AG04449 (cell line): ENCODE results near the gene IL22RA2.
A peak's percentile ranks its signal among the peaks of the same experiment; 100 is the strongest.

ENCODE experiments used
- CTCF ChIA-PET: fragments of 350-600 bp; formaldehyde crosslinking; extraction: SDS; loops from one replicate; lab custom pipeline; 2021; ENCODE audit warnings: antibody characterized with exemption; lab: Yijun Ruan, JAX
- POLR2A ChIA-PET: fragments of 400-600, 350-600 bp; formaldehyde crosslinking; extraction: SDS; loops from one replicate; lab custom pipeline; 2020; ENCODE audit warnings: antibody characterized with exemption, inconsistent platforms; lab: Yijun Ruan, JAX
- DNase-seq: peaks from one replicate; pipeline ENCODE4 v3.0.0-alpha.2; 2010; ENCODE audit warnings: low read depth, low spot score
- H3K4me3 ChIP-seq: 2 replicates; pipeline ENCODE4 v1.5.1; 2011; ENCODE audit warnings: low read depth, mild to moderate bottlenecking, control low read depth, low read length
- CTCF ChIP-seq: IDR thresholded peaks from one replicate; pipeline ENCODE4 v1.5.1; 2011; ENCODE audit warnings: mild to moderate bottlenecking, moderate library complexity, low read length, control low read depth, inconsistent platforms; ENCODE audit not compliant: insufficient read depth; ENCODE audit errors: missing control alignments

IL22RA2 gene

GRCh38 chr6:137162692-137163306 is 10.6 kb downstream of the IL22RA2 start:
- ChIA-PET CTCF (no interaction called here), POLR2A (no interaction called here)
- no peak for TF ChIP-seq CTCF
- no peak for DNase-seq
- H3K4me3 ChIP-seq: no peak overlapping the region

GRCh38 chr6:137161949-137162348 is 11.5 kb downstream of the IL22RA2 start:
- no peak overlapping the region for H3K4me3 ChIP-seq
- TF ChIP-seq CTCF: no peak
- DNase-seq: no peak
- ChIA-PET POLR2A (no interaction called here), CTCF (interaction anchor here (0.9 kb wide), 1 partner anchor 190 kb away, joined by 3 read pairs; no protein-coding TSS in a partner anchor)

GRCh38 chr6:137160763-137161162 is 12.7 kb downstream of the IL22RA2 start:
- ChIA-PET POLR2A (no interaction called here), CTCF (no interaction called here)
- TF ChIP-seq CTCF: no peak
- peak; percentile 3 for DNase-seq
- H3K4me3 ChIP-seq: no peak overlapping the region

DNA sequence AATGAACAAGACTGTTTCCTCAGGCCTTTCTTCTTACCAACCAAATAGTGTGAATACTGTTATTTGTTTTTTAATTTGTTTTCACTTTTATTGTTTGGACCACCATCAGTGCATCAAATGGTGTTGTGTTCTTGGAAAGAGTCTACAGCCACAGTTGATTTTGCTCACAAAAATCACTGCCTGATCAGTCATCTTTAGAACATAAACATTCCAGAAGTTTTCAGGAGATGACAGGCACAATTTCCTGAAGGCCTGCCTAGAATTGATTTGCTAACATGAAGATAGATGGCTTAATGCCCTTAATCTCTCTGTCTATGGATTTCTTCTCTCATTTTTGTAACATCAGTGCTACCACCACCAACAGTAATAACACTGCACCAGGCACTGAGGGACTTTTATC is 13.5 kb downstream of the IL22RA2 start:
- POLR2A ChIA-PET: no interaction called here
- TF ChIP-seq CTCF: no peak
- DNase-seq: no peak
- CTCF ChIA-PET: no interaction called here
- no peak overlapping the region for H3K4me3 ChIP-seq

- H3K4me3 ChIP-seq: no peak overlapping the region
- CTCF ChIA-PET: no interaction called here
- TF ChIP-seq CTCF: no peak
- POLR2A ChIA-PET: no interaction called here
- no peak for DNase-seq
Measured at GRCh38 chr6:137157601-137158000, 15.8 kb downstream of the IL22RA2 start.

DNA sequence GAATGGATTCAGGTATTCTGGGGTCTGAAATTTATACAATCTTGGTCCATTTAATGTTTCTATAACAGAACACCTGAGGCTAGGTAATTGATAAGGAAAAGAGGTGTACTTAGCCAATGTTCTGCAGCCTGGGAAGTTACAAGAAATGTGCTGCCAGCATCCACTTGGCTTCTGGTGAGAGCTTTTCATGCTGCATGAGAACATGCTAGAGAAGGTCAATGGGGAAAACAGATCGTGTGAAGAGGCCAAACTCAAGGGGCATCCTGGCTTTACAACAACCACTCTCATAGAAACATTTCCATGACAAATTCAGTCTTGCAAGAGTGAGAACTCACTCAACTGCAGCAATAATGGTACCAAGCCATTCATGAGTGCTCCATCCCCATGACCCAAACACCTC is 16.8 kb downstream of the IL22RA2 start:
- CTCF ChIA-PET: interaction anchor here (1.2 kb wide), 1 partner anchor 157 kb away, joined by 3 read pairs; no protein-coding TSS in a partner anchor
- H3K4me3 ChIP-seq: no peak overlapping the region
- DNase-seq: no peak
- no peak for TF ChIP-seq CTCF
- POLR2A ChIA-PET: no interaction called here
